NK-92 (cell line): ENCODE results near the gene BRWD1.

Experiments used
- DNase-seq: peaks from one replicate; lab custom pipeline; 2025; ENCODE audit not compliant: unreplicated experiment; lab: John Stamatoyannopoulos, UW

Gene BRWD1

DNA sequence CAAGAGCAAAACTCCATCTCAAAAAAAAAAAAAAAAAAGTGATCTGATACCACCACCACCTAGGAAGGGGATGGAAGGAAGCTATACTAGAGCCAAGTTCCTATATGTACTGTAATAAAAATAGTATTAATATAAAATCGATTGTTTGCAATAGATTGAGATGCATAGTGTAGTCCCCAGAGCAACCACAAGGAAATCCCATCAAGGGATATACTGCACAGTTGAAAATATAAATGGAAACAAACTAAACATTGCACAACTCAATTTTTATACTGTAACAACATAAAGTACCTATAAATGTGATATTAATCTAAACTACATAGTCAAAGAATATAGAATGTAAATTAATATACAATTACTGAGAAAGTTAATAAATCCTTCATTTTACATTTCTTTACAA, 109.3 kb downstream of the BRWD1 start:
- no peak for DNase-seq

DNA sequence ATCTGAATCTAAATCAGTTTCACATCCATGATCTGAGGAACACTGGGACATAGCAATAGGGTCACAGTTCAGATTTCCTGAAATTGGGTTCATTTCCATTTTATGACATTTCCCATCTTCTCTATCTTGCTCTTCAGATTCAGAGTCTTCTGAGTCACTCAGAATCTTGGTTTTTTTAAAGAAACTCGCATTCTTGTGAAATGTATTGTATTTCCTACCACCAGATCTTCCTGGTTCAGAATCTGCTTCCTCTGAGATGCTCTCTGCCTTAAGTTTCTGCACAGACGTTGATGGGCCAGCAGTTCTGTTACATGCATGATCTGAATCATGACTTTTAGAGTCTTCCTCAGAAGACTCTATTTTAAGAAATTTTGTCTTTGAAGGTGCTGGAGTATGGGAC, 114.6 kb downstream of the BRWD1 start:
- no peak for DNase-seq

DNA sequence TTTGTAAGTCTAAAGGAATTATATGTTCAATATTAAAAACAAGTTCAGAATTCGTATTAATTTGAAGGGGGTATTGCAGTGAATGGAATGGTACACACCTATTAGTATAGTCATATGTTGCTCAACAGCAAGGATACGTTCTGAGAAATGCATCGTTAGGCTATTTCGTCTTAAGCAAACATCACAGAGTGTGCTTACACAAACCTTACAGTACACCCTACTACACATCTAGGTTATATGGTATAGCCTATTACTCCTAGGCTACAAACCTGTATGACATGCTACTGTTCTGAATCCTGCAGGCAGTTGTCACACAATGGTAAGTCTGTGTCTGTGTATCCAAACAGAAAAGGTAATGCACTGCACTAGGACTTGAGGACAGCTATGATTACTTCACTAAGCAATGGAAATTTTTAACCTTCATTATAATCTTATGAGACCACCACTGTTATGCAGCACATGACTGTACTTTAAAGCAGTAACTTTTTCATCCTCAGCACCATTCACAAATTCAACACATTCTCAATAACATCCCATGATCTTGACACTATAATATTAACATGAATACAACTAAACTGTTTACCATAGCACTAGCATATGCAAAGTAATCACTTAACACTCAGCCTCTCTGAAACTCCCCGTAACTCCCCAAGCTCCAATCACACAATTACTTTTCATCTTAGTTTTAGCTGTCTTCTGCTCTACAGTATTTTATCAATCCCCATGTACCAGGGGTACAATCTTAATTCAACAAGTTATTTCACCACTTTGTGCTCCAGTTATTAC, 115.8 kb downstream of the BRWD1 start:
- DNase-seq: no peak

DNA sequence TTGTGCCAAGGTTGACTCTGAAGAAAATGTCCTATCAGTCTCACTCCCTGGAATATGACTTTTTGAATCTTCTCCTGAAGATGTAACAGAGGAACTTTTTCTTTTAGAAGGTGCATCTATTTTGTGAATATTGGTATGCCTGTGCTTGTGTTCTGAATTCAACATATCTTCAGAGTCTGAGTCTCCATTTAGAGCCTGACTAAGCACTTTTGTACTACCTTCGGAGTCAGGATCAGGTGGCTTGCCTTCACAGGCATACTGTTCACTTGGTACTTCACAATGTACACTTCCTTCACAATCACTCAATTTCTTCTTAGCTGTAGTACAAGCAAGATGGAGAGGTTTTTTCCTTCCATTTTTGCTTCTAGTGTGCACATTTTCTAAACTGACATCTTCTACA, 116.6 kb downstream of the BRWD1 start:
- DNase-seq: no peak

DNA sequence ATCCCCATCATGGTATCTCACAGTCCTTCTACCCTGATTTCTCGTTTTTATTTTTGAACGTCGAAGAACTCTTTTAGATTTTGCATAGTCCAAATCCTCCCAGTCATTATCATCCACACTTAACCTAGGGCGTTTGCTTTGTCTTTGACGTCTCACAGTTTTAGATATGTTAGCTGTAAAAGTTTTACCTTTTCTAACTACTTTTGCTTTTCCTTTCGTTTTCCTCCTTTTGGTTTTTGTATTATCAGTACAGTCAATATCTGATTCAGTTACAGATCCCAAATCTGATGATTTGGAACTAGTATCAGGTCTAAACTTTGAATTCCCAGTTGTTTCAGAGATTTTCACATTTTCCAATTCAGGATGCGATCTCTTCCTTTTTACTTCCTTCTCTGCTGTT, 117.1 kb downstream of the BRWD1 start:
- DNase-seq: no peak

DNA sequence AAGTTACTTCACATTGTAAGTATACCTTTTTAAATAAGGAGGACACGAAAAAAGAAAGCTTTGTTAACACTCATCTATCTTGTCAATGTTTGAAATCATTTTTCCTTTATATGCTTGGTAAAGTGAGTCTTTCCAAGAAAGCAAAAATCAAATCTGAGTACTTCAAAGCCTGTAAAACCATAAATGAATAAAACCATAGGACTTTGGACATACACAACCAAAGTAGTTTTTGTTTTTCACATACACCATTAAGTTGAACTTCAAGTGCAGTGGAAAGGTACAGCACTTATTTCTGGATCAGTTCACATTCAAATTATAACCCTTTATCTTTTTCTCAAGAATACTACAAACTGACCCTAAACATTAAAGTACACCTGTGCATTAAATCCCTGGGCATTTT, 120.1 kb downstream of the BRWD1 start:
- no peak for DNase-seq

DNA sequence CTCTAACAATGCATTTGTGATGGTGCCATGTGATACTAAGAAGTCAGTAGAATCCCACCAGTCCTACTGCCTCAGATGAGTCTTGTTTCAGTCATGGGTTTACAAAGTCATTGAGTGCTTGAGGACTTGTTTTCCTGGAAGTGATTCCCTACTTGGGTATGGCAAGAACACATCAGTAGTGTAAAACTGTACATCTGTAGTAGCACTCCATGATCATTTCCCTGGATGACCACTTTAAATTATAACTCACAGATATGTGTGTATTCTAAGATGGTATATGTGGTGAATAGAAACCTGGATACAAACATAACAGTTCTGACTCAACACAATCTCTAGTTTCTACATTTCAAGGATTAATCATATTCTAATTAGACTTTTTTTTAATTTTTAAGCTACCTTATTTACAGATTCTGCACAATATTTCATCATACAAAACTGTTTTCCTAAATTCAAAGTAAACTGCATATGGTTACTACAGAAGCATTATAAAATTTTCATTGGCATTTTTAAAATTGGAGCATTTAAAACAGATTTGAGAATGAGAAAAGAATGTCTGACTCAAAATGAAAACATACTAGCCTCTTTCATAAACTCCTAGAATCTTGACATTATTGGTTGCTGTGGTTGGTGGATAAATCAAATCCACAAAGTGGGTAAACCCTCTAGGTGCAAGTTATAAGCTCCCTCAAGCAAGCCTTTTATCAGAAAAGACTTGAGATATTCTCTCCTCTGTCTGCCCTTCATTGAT, 123.4 kb downstream of the BRWD1 start:
- no peak for DNase-seq

DNA sequence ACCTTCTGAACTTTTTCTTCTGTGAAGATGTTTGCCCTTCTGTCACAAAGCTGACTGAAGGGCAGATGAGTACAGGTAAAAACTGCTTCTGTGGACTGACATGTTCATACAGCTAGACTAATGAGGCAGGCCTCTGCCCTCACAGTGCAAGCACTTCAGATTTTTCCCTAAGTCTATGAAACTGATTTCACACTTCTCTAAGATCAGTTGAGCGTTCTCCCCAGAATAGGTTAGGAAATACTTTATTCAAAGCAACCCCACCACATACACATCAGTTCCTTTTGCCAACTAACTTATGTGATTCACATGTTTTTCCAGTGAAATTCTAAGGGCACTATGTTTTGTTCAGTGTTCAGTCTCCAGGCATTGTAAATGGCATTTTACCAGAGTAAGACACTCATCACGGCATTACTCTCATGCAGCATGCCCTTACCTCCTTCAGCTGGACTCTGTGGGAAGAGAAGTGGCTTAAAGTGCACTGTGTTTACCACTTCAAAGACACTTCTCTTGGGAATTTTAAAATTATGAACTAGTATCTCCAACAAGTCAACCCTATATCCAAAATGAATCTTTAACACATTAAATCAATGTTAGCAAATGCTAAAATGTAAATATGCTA, 124.8 kb downstream of the BRWD1 start:
- no peak for DNase-seq

DNA sequence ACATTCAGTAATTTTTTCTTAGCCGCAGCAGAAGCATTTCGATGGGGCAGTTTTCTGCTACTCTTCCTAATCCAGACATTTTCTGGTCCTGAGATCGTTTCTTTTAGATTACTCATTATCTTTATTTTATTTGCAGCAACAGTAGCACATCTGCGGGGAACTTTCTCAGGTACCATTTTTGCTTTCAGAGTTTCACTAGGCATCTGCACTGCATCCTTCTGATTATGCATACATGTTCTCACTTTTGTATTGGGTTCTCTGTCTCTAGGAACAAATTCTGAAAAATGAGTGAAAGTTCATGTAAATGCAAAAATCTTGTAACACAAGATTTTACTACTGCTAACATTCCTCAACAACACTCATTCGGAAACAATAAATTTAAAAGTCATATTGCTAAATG, 126.3 kb downstream of the BRWD1 start:
- DNase-seq: no peak

DNA sequence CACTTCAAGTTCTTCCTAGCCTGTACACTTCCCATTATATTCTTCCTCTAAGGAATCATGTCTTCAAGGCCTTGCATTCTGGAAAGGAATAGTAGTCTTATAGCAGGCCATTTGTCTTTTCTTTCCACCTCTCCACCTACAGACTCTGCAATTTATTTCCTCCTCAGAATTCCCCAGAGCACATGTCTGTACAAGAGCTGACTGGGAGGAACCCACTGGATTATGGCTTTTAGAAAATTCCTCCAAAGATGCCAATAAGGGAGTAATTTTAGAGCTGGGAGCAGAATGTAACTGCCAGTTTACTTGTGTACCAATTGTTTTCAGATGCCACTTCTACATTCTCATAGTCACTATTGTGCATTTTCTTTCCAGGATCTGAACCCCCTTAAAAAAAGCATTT, 126.8 kb downstream of the BRWD1 start:
- no peak for DNase-seq

DNA sequence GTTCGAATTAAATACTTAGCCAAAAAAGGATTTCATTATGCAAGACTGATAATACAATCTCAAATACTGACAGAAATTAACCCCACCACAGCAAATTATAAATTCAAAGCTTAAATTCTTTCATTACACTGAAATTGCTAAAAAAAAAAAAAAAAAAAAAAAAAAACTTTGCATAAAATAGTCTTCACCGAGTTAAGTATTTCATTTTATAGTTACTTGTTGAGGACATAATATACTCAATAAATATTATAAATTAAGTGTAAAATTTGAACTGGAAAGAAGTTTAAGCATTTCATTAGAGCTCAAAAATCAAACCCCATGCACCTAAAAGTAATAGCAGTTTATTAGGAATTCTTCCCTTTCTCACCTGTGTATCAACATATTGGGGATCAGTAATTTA, 128.3 kb downstream of the BRWD1 start:
- no peak for DNase-seq

DNA sequence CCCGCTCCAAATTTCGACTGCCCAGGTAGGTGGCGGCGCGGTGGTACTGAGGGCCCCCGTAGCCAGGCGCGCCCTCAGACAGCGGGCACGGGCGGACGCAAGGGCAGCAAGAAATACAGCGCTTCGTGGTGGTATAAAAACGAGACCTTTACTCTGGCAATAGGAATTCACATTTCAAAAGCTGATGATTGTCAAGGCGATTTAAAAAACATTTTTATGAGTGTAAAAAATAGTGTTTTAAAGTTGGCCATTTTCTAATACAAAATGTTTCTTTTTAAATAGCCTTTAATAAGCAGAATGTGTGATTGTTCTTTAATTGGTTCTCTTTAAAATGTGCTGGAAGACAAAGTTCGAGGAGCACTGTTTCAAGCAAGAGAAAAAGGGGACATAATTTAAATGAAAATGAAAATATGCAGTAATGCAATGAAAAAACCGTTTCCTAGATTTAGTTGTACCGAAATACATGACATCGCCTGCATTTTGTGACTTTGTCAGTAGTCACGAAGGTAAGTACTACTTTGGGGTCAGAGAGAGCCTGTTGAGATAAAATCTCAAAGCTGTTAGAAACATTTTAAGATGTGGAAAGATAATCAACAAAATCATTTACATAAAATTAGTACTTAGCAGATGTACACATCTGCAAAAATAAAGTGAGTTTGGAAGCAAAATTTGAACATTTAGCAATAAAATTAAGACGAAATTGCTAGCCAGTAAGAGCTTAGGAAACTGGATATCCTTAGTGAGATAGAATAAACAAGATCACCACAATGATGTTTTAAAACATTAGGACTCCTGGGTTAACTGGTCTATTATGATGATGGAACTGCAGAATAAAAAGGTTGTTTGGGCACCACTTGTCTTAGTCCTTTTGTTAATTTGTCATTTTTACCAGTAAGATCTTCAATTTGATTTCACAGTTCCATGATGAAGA, 129.1 kb downstream of the BRWD1 start:
- DNase-seq: no peak

DNA sequence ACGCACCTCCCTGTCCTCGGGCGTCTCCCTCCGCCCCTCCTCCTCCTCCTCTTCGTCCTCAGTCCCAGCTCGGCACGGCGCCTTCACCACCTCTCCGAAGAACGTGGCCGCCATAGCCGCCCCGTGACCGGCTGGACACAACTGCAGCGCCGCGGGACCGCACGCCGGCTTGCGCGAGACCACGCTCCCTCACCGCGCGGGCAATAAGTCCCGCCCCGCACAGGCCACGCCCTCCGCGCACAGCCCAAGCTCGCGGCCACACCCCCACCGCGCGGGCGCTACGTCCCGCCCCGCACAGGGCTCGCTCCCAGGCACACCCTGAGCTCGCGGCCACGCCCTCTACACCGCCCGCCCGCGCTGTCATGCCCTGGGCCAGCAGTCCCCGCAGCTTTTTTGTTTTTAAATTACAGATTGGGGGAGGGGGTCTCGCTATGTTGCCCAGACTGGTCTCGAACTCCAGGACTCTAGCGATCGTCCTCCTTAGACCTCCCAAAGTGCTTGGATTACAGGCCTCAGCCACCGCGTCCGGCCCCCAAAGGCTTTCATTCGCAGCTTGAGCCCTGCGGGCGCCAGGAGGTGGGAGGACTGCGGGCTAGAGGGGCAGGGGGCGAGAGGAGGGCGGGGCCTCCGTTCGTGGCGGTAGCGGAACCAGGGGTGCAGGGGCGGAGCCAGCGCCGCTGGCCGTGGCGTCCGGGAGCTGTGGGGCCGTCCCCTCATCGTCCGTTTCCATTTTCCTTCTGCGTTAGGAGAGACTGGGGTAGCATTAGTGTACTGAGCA, 130.0 kb downstream of the BRWD1 start, which contains the start of gene PSMG1:
TSS of gene PSMG1 (minus strand) at position 180 of the 778 bp plus-strand sequence. CDS start at position 114, 66 bp downstream.
- peak; percentile 35 for DNase-seq

DNA sequence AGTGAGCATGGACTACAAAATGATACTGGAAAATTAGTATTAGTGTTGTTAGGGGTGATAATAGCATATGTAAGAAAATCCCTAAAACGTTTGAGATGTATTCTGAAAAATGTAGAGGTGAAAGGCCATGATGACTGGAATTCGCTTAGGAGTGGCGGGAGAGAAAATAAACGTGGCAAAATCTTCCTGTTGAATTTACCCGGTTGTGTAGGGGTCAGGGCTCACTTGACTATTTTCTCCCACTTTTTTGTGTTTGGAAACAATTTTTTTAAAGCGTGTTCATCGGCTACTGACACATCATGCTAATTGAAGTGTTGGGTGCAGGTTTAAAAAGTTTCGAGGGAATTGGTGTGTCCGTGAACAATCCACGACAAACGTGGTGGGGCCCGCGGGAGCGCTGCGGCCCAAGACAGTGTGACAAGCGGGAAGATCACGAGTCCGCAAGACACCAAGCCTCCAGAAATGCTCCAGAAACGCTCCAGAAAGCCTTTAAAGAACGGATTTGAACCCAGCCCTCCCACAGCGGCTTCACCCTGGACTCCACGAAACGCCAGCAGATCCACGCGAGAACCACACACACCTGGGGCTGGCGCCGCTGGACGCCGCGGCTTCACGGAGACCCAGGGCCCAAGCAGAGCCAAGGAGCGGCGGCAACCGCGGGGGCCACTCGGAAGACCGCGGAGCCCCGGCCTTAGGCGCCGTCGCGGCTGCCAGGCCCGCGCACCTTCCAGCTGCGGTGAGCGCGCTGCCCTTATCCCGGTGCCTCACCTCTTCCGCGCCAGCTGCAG, 130.8 kb downstream of the BRWD1 start:
- no peak for DNase-seq

DNA sequence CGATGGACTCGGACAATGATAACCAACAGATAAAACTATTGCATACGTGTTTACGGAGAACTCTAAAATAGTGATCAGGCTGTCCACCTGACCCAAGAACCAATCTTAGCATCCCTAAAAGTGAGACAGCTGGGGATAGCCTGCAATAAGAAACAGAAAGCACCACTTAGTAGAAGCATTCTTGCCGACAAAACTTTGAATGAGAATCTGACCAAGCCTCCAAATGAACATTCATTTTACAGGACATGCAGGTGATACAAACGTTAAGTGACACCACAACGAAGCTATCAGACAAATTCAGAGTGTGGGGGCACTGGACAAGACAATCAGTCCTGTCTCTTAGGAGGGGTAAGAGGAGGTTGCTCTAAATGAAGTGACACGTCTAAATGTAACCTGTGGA, 131.4 kb downstream of the BRWD1 start:
- no peak for DNase-seq

DNA sequence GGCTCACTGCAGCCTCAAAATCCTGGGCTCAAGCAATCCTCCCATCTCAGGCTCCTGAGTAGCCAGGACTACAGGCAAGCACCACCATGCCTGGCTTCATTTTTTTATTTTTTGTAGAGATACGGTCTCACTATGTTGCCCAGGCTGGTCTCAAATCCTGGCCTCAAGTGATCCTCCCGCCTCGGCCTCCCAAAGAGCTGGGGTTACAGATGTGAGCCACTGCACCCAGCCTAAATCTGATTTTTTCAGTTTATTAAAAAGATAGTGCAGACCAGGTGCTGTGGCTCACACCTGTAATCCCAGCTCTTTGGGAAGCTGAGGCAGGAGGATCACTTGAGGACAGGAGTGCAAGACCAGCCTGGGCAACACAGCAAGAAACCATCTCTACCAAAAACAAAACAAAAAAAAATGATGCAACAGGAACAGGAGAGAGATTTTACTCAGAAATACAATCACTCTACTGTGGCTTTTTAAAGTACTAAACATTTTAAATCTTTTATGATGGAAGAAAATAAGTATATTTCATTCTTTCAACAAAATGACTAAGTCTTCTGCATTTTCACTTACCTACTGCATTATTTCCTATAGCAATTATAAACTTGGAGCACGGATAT, 132.1 kb downstream of the BRWD1 start:
- DNase-seq: no peak

DNA sequence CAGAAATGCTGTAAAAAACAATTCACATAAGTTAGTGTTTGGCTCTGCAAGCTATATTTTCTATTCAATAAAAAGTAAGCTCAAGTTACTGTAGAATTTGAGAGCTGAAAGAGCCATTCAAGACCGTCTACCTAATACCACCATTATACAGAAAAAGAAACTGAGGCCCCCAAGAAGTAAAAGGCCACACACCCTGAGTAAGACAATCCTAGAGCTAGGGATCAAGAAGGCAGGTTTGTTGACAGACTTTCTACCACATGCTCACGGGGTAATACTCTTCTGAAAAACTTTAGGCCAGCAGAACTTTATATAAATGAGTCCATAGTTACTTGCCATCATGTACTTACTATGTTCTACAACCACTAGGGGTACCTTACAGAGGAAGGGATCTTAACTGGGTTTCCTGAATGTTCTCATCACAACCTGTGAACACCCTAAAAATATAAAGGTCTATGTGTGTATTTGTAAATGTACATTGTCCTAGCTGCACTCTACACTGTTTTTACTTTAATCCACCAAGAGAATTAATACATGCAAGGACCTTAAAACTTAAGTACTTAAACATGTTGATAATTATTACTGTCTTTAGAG, 132.9 kb downstream of the BRWD1 start:
- no peak for DNase-seq

DNA sequence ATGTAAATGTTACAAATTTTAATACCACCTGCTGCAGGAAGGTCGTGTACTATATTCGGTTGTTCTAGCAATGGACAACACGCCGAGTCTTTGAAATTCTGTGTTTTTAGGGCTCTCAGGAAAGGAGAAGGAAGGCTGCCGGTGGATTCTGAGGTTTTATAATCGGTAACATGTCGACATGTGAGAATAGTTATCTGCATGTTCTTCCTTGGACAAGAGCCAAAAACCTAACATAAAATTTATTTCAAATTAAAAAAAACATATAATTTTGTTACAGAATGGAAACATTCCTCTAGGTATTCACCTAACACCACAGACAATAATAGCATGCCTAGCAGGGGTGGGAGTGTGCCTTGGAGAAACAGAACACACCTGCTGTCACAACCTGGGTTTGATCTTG, 135.0 kb downstream of the BRWD1 start:
- DNase-seq: no peak

DNA sequence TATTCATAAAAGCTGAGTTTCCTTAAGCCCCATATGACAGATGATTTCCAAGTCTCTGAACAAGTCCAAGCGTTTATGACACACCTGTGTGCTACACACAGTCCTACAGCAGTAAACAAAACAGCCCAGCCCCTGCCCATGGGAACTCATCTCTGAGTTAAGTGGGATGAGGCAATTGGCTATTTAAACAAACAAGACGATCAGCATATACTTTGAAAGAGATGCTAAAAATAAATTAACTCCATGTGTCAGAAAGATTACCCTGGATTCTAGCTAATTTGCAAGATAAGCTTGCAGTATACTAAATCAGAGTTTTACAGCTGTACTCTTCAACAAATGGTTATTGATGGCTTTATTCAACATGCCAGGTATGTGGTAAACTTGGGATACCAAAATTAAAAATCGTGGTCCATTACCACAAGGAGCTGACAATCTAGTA, 137.1 kb downstream of the BRWD1 start:
- no peak for DNase-seq
